Thyroid gland (tissue), 4 donors: ENCODE measurements around the gene SUDS3. TPM values are rescaled to one million over a fixed set of nuclear protein-coding genes. Genes with fewer than 3 reads are reported as not detected.

ENCODE experiments used
- DNase-seq, 2 donors: peaks; one replicate each; pipeline ENCODE4 v3.0.0-alpha.2; 2019
- H3K27ac ChIP-seq, 3 donors: fragments of 200-600 bp; sonication (generic); 1 replicate in 2 of 3; 2 replicates in 1 of 3; pipeline ENCODE4 v1.5.1; 2016 to 2019; ENCODE audit warnings: mild to moderate bottlenecking in 1 of 3, moderate library complexity in 1 of 3
- H3K27me3 ChIP-seq: fragments of 200-600 bp; sonication (generic); one replicate; pipeline ENCODE4 v1.5.1; 2019
- H3K36me3 ChIP-seq, 2 donors: fragments of 200-600 bp; sonication (generic); one replicate each; pipeline ENCODE4 v1.5.1; 2016 to 2019
- H3K4me1 ChIP-seq, 2 donors: fragments of 200-600 bp; sonication (generic); one replicate each; pipeline ENCODE4 v1.5.1; 2017 to 2019
- H3K4me3 ChIP-seq, 3 donors: fragments of 200-600 bp; sonication (generic); replicated peaks in 1 of 3; 1 replicate in 2 of 3; 2 replicates in 1 of 3; pipeline ENCODE4 v1.5.1; 2016; ENCODE audit warnings: mild to moderate bottlenecking in 1 of 3
- H3K9me3 ChIP-seq: fragments of 200-600 bp; sonication (generic); one replicate; pipeline ENCODE4 v1.5.1; 2017
- CTCF ChIP-seq, 6 experiments: fragments of 200-600 bp in 3 of 6; fragments of 450-650 bp in 3 of 6; sonication (generic) in 3 of 6; IDR thresholded peaks; one replicate each; pipeline ENCODE4 v1.5.1; 2016 to 2019; ENCODE audit warnings: antibody characterized with exemption in 6 of 6, mild to moderate bottlenecking in 2 of 6, inconsistent platforms in 1 of 6, moderate library complexity in 1 of 6
- POLR2A ChIP-seq, 2 donors: fragments of 450-650 bp; IDR thresholded peaks; one replicate each; pipeline ENCODE4 v1.6.1; 2017; ENCODE audit warnings: antibody characterized with exemption in 2 of 2, mild to moderate bottlenecking in 2 of 2, moderate library complexity in 1 of 2
- WGBS, 2 donors: methylation state at CpG; one replicate each; pipeline ENCODE4 v1.1.5; 2017; 5-methylcytosine and 5-hydroxymethylcytosine counted together
- intact Hi-C: fragments of 100-400 bp; cut with DNase I; formaldehyde crosslinking; loops from one replicate; pipeline ENCODE4 v1.15.1; 2023
- total RNA-seq, 4 donors: library from RNA; depleted of rRNA; stranded (reverse); fragments of >200 nt; gene quantifications; one replicate each; pipeline ENCODE4 v1.2.3, GENCODE V29; 2016

Gene SUDS3
- total RNA-seq, 4 donors from 2014 or later = 56.5 to 75.7 (median 62.7) TPM

GRCh38 chr12:118330421-118331018 lies 45.8 kb upstream of the SUDS3 start:
- Histone ChIP-seq H3K4me3 (no peak overlapping the region), H3K27ac (no peak overlapping the region), H3K36me3 (no peaks in the 10 kb centered on the region), H3K9me3 (no peaks in the 10 kb centered on the region), H3K27me3 (no peaks in the 10 kb centered on the region), H3K4me1 (no peaks in the 10 kb centered on the region)
- DNase-seq = no peak
- intact Hi-C loops = no loop called here
- WGBS, 2 donors = 67 to 78% methylated on average over 3 of the region's 3 CpGs
- TF ChIP-seq CTCF (IDR thresholded peaks at IDR 0.05) (no peak), POLR2A (IDR thresholded peaks at IDR 0.05) (no peak)

GRCh38 chr12:118332511-118332910 lies 43.8 kb upstream of the SUDS3 start:
- no peaks in the 10 kb centered on the region for H3K36me3 ChIP-seq
- WGBS, 2 donors = 95% methylated on average over 4 of the region's 4 CpGs
- no peaks in the 10 kb centered on the region for H3K9me3 ChIP-seq
- H3K27ac ChIP-seq = no peak overlapping the region
- H3K4me1 ChIP-seq = no peaks in the 10 kb centered on the region
- intact Hi-C loops = no loop called here
- no peak overlapping the region for H3K4me3 ChIP-seq
- no peak for DNase-seq
- TF ChIP-seq POLR2A (IDR thresholded peaks at IDR 0.05) = no peak
- no peak for TF ChIP-seq CTCF (IDR thresholded peaks at IDR 0.05)
- H3K27me3 ChIP-seq = no peaks in the 10 kb centered on the region

GRCh38 chr12:118334241-118334640 lies 42.1 kb upstream of the SUDS3 start:
- intact Hi-C loops = no loop called here
- H3K4me1 ChIP-seq = no peaks in the 10 kb centered on the region
- H3K9me3 ChIP-seq = no peaks in the 10 kb centered on the region
- WGBS, 2 donors = 96 to 98% methylated on average over 3 of the region's 3 CpGs
- no peaks in the 10 kb centered on the region for H3K36me3 ChIP-seq
- DNase-seq = no peak
- no peaks in the 10 kb centered on the region for H3K27me3 ChIP-seq
- H3K4me3 ChIP-seq = no peak overlapping the region
- H3K27ac ChIP-seq = no peak overlapping the region
- TF ChIP-seq POLR2A (IDR thresholded peaks at IDR 0.05) = no peak
- TF ChIP-seq CTCF (IDR thresholded peaks at IDR 0.05) = no peak

GRCh38 chr12:118334939-118335567 lies 41.3 kb upstream of the SUDS3 start:
- Histone ChIP-seq H3K36me3 (no peaks in the 10 kb centered on the region), H3K9me3 (no peaks in the 10 kb centered on the region), H3K4me1 (no peaks in the 10 kb centered on the region), H3K27me3 (no peaks in the 10 kb centered on the region), H3K27ac (no peak overlapping the region), H3K4me3 (no peak overlapping the region)
- 89 to 92% methylated on average over 4 of the region's 4 CpGs for WGBS, 2 donors
- no peak for TF ChIP-seq POLR2A (IDR thresholded peaks at IDR 0.05)
- intact Hi-C loops = no loop called here
- peak; percentile 54 to 62 for DNase-seq

- intact Hi-C loops = no loop called here
- H3K4me3 ChIP-seq = no peak overlapping the region
- no peaks in the 10 kb centered on the region for H3K36me3 ChIP-seq
- 91 to 95% methylated on average over 2 of the region's 2 CpGs for WGBS, 2 donors
- H3K4me1 ChIP-seq = no peaks in the 10 kb centered on the region
- DNase-seq = no peak
- H3K27me3 ChIP-seq = no peaks in the 10 kb centered on the region
- H3K9me3 ChIP-seq = no peaks in the 10 kb centered on the region
- TF ChIP-seq POLR2A (IDR thresholded peaks at IDR 0.05) (no peak), CTCF (IDR thresholded peaks at IDR 0.05) (no peak)
- no peak overlapping the region for H3K27ac ChIP-seq
These were observed 40.2 kb upstream of the SUDS3 start for GRCh38 chr12:118336123-118336522.
